GM13977 (cell line): Measurements from ENCODE around the gene CTNND2.

Experiments
- DNase-seq: peaks from one replicate; pipeline ENCODE4 v3.0.0; 2012; ENCODE audit warnings: low spot score
- CTCF ChIP-seq: IDR thresholded peaks from 2 replicates; pipeline ENCODE4 v1.5.1; 2012; ENCODE audit warnings: mild to moderate bottlenecking, control low read depth; ENCODE audit not compliant: insufficient read depth; ENCODE audit errors: extremely low read depth, missing control alignments
- in situ Hi-C: fragments of 300-500 bp; cut with MboI; formaldehyde crosslinking; loops from one replicate; pipeline ENCODE4 v1.12.0; 2022; ENCODE audit warnings: low sequenced_read_pairs, low pct_unique_long_range_greater_than_20kb, mixed read lengths, inconsistent platforms; ENCODE audit not compliant: unreplicated experiment

Gene CTNND2

GRCh38 chr5:11683666-11684065 is 220.6 kb downstream of the CTNND2 start:
- in situ Hi-C loops, result no loop called here
- no peak for DNase-seq
- TF ChIP-seq CTCF, result no peak

- TF ChIP-seq CTCF, result no peak
- in situ Hi-C loops, result no loop called here
- no peak for DNase-seq
Observed at GRCh38 chr5:11681796-11682195, 222.4 kb downstream of the CTNND2 start.

- in situ Hi-C loops, result no loop called here
- DNase-seq, result no peak
- no peak for TF ChIP-seq CTCF
Observed at GRCh38 chr5:11679676-11680075, 224.6 kb downstream of the CTNND2 start.

- DNase-seq, result no peak
- in situ Hi-C loops, result no loop called here
- TF ChIP-seq CTCF, result no peak
Observed at GRCh38 chr5:11675184-11675583, 229.1 kb downstream of the CTNND2 start.

- in situ Hi-C loops, result no loop called here
- no peak for TF ChIP-seq CTCF
- no peak for DNase-seq
Observed at GRCh38 chr5:11672385-11673085, 231.7 kb downstream of the CTNND2 start.

- no peak for DNase-seq
- in situ Hi-C loops, result no loop called here
- TF ChIP-seq CTCF, result no peak
Observed at GRCh38 chr5:11658376-11658775, 245.9 kb downstream of the CTNND2 start.

GRCh38 chr5:11656916-11657315 is 247.3 kb downstream of the CTNND2 start:
- in situ Hi-C loops, result no loop called here
- no peak for DNase-seq

More at GRCh38 chr5:11656916-11657315, 247.3 kb downstream of the CTNND2 start:
- TF ChIP-seq CTCF, result no peak
